ENCODE measurements around the gene SEPTIN6. TPM values are rescaled to one million over a fixed set of nuclear protein-coding genes. Genes with fewer than 3 reads are reported as not detected.
A peak's percentile ranks its signal among the peaks of the same experiment; 100 is the strongest.

The SEPTIN6 gene
- total and polyA plus RNA-seq, 2 of the 4 experiments (the other 2 are of a cell fraction), result 16.2 to 19.0 TPM

- H3K18ac ChIP-seq (ENCODE audit: low read depth, low read length), result no peak overlapping the region
- DNase-seq (no peak), ATAC-seq (ENCODE audit: low read depth) (no peak; the same call in 1 of the 2 replicates)
- H3K4me1 ChIP-seq (ENCODE audit: control insufficient read depth, insufficient read depth, low read length), result peaks cover 5% of the 10 kb centered on the region; the same call in 1 of the 2 replicates
- no peak overlapping the region for H2BK15ac ChIP-seq (ENCODE audit: low read depth, low read length)
- intact Hi-C loops (cut with micrococcal nuclease), result no loop called here
- no peak overlapping the region; the same call in 1 of the 2 replicates for H3K4ac ChIP-seq (ENCODE audit: low read depth, low read length)
- no peak overlapping the region for H4K91ac ChIP-seq (ENCODE audit: insufficient read depth, low read depth, low read length)
- no peak overlapping the region for H2BK120ac ChIP-seq (ENCODE audit: low read depth, low read length)
- no peak overlapping the region for H3K27ac ChIP-seq (ENCODE audit: insufficient read depth, low read length)
- no peak overlapping the region for H3K56ac ChIP-seq (ENCODE audit: extremely low read depth, insufficient read depth, low read length)
- in situ Hi-C loops (cut with MboI; ENCODE audit: low sequenced_read_pairs), result no loop called here
- POLR2A ChIA-PET (ENCODE audit: unreplicated experiment), result no interaction called here
- 37% methylated on average over 7 of the region's 15 CpGs; no CpG with 5 or more reads in 1 of the 2 experiments for WGBS, 2 experiments (ENCODE audit: extremely low coverage in 2 of 2, insufficient read length in 1 of 2)
- H3K4me3 ChIP-seq (ENCODE audit: insufficient read depth, low read depth, low read length), result no peak overlapping the region
- H3K9me3 ChIP-seq (ENCODE audit: control insufficient read depth, insufficient read depth, low read length), result no peaks in the 10 kb centered on the region
- H3K79me1 ChIP-seq (ENCODE audit: low read depth in 1 of 2, low read length in 2 of 2), result peaks cover 0 to 5% of the 10 kb centered on the region in 2 experiments; a peak in 1 of 4 replicates
- dilution Hi-C loops (cut with HindIII; ENCODE audit: low sequenced_read_pairs, unreplicated experiment), result no loop called here
- H3K27me3 ChIP-seq (ENCODE audit: control insufficient read depth, insufficient read depth, low read length), result no peaks in the 10 kb centered on the region
- no peak overlapping the region for H2BK20ac ChIP-seq (ENCODE audit: low read depth, low read length)
- no peak overlapping the region for H2BK5ac ChIP-seq (ENCODE audit: low read depth, low read length, poor library complexity, severe bottlenecking)
- no peak overlapping the region for H2AK9ac ChIP-seq (replicated peaks; ENCODE audit: low read depth, low read length, poor library complexity)
- no peak overlapping the region for H2AK5ac ChIP-seq (ENCODE audit: low read depth, low read length)
- CTCF ChIA-PET, result no interaction called here
- H4K20me1 ChIP-seq (ENCODE audit: insufficient read depth, low read length), result no peaks in the 10 kb centered on the region
- peak overlapping the region; percentile 15 for H4K5ac ChIP-seq (ENCODE audit: low read depth, low read length)
- peak overlapping the region in 1 of 2 experiments; percentile 60; a peak in 1 of 4 replicates for H4K8ac ChIP-seq (ENCODE audit: low read depth in 2 of 2, low read length in 2 of 2)
- no TSS peak for BruUV-seq (replicated peaks)
- H3K9me1 ChIP-seq (ENCODE audit: insufficient read depth, low read length), result no peaks in the 10 kb centered on the region
- no peak overlapping the region for H3K23ac ChIP-seq (ENCODE audit: low read depth, low read length)
- H2AFZ ChIP-seq (replicated peaks; ENCODE audit: low read length, poor library complexity), result peak overlapping the region; percentile 63
- peak overlapping the region; percentile 25; the same call in 1 of the 2 replicates for H3K14ac ChIP-seq (replicated peaks; ENCODE audit: low read depth, low read length)
- no peaks in the 10 kb centered on the region for H3K36me3 ChIP-seq (ENCODE audit: control insufficient read depth, insufficient read depth, low read length)
- H3K4me2 ChIP-seq (ENCODE audit: low read depth, low read length), result no peak overlapping the region; the same call in 1 of the 2 replicates
- H3K9ac ChIP-seq (ENCODE audit: low read depth, low read length), result no peak overlapping the region
- TF ChIP-seq POLR2A (IDR thresholded peaks at IDR 0.05; ENCODE audit: low read depth, low read length) (no peak), ELK1 (IDR thresholded peaks at IDR 0.05; ENCODE audit: borderline replicate concordance, low read depth, low read length) (no peak), MAZ (IDR thresholded peaks at IDR 0.05; ENCODE audit: borderline replicate concordance, low read depth, low read length) (no peak), BHLHE40 (IDR thresholded peaks at IDR 0.05; ENCODE audit: low read depth, low read length) (no peak), RCOR1 (IDR thresholded peaks at IDR 0.05; ENCODE audit: insufficient replicate concordance, low read length) (no peak), NFE2L2 (IDR thresholded peaks at IDR 0.05; ENCODE audit: low read depth, low read length) (no peak), MXI1 (IDR thresholded peaks at IDR 0.05; ENCODE audit: borderline replicate concordance, low read depth, low read length) (no peak), RAD21 (IDR thresholded peaks at IDR 0.05; ENCODE audit: low read length) (no peak), CEBPB (IDR thresholded peaks at IDR 0.05; ENCODE audit: low read depth, low read length) (no peak), CTCF (conservative IDR thresholded peaks at IDR 0.05; ENCODE audit: low read depth, low read length) (no peak), RFX5 (IDR thresholded peaks at IDR 0.05; ENCODE audit: low read depth, low read length) (no peak), CHD1 (IDR thresholded peaks at IDR 0.05; ENCODE audit: low read depth, low read length) (no peak), USF2 (IDR thresholded peaks at IDR 0.05; ENCODE audit: low read depth, low read length) (no peak), MAFK (IDR thresholded peaks at IDR 0.05; ENCODE audit: low read depth, low read length) (no peak), FOS (IDR thresholded peaks at IDR 0.05; ENCODE audit: low read depth, low read length) (no peak)
Measured at GRCh38 chrX:119685225-119686066, 7.5 kb downstream of the SEPTIN6 start.

Data from IMR-90 (cell line).